ENCODE results near the gene DHCR24. TPM values are rescaled to one million over a fixed set of nuclear protein-coding genes. Genes with fewer than 3 reads are reported as not detected.

DHCR24 gene
- total and polyA plus RNA-seq, 2 of the 13 experiments (the other 11 are each of a cell fraction or from before 2014, with no cell fraction given): 374 to 448 TPM

DNA sequence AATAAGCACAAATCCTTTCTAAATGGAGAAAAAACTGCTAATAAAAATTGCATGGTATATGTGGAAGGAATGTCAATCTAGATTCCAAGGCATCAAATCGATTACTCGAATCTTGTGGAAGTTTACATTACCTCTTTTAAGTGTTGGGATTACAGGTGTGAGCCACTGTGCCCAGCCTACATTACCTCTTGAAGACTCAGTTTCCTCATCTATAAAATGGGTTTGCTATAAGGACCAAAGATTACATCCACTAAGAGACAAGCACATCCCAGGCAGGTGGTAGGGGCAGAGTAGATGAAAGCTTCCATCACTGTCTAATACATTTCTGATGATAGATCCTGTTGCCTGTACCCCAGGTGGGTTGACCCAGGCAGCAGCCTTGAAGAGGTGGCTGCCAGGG, 16.1 kb downstream of the DHCR24 start (continued):
- no peak for TF ChIP-seq ZNF746 (CRISPR knock-in tag; IDR thresholded peaks at IDR 0.05)
- TF ChIP-seq ELF1 (CRISPR knock-in tag; IDR thresholded peaks at IDR 0.05): no peak
- no peak for TF ChIP-seq YEATS4 (CRISPR knock-in tag; IDR thresholded peaks at IDR 0.05; ENCODE audit: borderline replicate concordance)
- peak; percentile 91 for TF ChIP-seq ZMYM3 (CRISPR knock-in tag; IDR thresholded peaks at IDR 0.05)
- TF ChIP-seq, protein P1, sequence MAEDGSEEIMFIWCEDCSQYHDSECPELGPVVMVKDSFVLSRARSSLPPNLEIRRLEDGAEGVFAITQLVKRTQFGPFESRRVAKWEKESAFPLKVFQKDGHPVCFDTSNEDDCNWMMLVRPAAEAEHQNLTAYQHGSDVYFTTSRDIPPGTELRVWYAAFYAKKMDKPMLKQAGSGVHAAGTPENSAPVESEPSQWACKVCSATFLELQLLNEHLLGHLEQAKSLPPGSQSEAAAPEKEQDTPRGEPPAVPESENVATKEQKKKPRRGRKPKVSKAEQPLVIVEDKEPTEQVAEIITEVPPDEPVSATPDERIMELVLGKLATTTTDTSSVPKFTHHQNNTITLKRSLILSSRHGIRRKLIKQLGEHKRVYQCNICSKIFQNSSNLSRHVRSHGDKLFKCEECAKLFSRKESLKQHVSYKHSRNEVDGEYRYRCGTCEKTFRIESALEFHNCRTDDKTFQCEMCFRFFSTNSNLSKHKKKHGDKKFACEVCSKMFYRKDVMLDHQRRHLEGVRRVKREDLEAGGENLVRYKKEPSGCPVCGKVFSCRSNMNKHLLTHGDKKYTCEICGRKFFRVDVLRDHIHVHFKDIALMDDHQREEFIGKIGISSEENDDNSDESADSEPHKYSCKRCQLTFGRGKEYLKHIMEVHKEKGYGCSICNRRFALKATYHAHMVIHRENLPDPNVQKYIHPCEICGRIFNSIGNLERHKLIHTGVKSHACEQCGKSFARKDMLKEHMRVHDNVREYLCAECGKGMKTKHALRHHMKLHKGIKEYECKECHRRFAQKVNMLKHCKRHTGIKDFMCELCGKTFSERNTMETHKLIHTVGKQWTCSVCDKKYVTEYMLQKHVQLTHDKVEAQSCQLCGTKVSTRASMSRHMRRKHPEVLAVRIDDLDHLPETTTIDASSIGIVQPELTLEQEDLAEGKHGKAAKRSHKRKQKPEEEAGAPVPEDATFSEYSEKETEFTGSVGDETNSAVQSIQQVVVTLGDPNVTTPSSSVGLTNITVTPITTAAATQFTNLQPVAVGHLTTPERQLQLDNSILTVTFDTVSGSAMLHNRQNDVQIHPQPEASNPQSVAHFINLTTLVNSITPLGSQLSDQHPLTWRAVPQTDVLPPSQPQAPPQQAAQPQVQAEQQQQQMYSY (CRISPR knock-in tag; IDR thresholded peaks at IDR 0.05): no peak
- TF ChIP-seq, protein P2, sequence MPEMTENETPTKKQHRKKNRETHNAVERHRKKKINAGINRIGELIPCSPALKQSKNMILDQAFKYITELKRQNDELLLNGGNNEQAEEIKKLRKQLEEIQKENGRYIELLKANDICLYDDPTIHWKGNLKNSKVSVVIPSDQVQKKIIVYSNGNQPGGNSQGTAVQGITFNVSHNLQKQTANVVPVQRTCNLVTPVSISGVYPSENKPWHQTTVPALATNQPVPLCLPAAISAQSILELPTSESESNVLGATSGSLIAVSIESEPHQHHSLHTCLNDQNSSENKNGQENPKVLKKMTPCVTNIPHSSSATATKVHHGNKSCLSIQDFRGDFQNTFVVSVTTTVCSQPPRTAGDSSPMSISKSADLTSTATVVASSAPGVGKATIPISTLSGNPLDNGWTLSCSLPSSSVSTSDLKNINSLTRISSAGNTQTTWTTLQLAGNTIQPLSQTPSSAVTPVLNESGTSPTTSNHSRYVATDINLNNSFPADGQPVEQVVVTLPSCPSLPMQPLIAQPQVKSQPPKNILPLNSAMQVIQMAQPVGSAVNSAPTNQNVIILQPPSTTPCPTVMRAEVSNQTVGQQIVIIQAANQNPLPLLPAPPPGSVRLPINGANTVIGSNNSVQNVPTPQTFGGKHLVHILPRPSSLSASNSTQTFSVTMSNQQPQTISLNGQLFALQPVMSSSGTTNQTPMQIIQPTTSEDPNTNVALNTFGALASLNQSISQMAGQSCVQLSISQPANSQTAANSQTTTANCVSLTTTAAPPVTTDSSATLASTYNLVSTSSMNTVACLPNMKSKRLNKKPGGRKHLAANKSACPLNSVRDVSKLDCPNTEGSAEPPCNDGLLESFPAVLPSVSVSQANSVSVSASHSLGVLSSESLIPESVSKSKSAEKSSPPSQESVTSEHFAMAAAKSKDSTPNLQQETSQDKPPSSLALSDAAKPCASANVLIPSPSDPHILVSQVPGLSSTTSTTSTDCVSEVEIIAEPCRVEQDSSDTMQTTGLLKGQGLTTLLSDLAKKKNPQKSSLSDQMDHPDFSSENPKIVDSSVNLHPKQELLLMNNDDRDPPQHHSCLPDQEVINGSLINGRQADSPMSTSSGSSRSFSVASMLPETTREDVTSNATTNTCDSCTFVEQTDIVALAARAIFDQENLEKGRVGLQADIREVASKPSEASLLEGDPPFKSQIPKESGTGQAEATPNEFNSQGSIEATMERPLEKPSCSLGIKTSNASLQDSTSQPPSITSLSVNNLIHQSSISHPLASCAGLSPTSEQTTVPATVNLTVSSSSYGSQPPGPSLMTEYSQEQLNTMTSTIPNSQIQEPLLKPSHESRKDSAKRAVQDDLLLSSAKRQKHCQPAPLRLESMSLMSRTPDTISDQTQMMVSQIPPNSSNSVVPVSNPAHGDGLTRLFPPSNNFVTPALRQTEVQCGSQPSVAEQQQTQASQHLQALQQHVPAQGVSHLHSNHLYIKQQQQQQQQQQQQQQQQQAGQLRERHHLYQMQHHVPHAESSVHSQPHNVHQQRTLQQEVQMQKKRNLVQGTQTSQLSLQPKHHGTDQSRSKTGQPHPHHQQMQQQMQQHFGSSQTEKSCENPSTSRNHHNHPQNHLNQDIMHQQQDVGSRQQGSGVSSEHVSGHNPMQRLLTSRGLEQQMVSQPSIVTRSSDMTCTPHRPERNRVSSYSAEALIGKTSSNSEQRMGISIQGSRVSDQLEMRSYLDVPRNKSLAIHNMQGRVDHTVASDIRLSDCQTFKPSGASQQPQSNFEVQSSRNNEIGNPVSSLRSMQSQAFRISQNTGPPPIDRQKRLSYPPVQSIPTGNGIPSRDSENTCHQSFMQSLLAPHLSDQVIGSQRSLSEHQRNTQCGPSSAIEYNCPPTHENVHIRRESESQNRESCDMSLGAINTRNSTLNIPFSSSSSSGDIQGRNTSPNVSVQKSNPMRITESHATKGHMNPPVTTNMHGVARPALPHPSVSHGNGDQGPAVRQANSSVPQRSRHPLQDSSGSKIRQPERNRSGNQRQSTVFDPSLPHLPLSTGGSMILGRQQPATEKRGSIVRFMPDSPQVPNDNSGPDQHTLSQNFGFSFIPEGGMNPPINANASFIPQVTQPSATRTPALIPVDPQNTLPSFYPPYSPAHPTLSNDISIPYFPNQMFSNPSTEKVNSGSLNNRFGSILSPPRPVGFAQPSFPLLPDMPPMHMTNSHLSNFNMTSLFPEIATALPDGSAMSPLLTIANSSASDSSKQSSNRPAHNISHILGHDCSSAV (CRISPR knock-in tag; IDR thresholded peaks at IDR 0.05; ENCODE audit: borderline replicate concordance): no peak
- TF ChIP-seq ZNF274 (CRISPR knock-in tag; IDR thresholded peaks at IDR 0.05): no peak
- TF ChIP-seq E2F2 (CRISPR knock-in tag; IDR thresholded peaks at IDR 0.05; ENCODE audit: borderline replicate concordance): no peak

Measured in HepG2 (cell line).